Stimulated activated CD8-positive, alpha-beta memory T cell treated with anti-CD3 and anti-CD28 coated beads, Interleukin-2, amount 100 ng/mL, for 48 hours (primary cell): ENCODE results near the gene WDPCP.
"Not testable (repeated sequence)": the region's sequence is repeated elsewhere in the genome, so short reads cannot be mapped to it uniquely, and the experiment has no call there.

Experiments
- DNase-seq, 2 donors: peaks; one replicate each; pipeline ENCODE4 v3.0.0-alpha.2; 2020; ENCODE audit warnings: low read depth in 2 of 2

WDPCP gene

DNA sequence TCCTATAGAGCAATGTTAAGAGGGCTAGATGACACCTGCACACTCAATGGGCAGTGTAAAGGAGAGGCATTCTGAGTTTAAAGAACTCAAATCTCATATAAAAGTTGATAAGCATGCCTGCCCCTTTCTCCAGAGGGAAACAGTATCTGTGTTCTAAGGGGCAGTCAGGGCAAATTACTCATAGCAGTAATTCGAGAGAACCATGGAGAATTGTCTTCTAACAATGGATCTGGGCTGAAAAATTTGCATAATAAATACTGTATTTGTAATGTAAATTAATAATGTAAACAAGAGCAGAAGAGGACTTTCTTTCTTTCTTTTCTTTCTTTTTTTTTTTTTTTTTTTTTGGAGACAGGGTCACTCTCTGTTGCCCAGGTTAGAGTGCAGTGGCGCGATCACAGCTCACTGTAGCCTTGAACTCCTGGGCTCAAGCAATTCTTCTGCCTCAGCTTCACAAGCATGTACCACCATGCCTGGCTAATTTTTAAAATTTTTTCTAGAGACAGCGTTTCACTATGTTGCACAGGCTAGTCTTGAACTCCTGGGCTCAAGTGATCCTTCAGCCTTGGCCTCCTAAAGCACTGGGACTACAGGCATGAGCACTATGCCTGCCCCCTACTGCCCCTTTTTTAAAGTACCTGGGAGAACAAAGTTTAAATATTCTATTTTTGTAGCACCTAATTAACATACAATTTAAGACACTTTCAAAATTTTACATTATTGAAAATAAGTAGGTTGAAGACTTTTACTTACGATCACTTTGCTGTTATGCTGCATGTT lies 467.0 kb downstream of the WDPCP start:
- DNase-seq: no peak

DNA sequence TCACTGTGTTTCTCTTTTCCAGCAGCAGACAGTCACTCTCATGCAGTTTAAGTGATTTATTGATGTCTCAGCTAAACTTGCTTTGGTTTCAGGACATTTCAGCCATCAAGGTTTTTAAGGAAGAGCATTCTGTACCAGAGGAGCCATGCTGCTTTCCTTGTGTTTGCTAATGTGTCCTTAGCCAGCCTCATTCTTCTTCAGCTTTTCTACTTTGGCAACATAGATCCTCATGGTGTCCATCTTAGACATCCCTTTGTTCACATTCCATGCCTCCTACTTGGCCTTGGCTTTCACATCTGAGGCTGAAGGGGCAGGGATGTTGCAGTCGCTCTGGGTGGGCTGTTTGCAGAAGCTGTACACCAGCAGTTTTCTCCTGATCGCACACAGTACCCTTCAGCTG lies 469.5 kb downstream of the WDPCP start:
- no peak for DNase-seq

DNA sequence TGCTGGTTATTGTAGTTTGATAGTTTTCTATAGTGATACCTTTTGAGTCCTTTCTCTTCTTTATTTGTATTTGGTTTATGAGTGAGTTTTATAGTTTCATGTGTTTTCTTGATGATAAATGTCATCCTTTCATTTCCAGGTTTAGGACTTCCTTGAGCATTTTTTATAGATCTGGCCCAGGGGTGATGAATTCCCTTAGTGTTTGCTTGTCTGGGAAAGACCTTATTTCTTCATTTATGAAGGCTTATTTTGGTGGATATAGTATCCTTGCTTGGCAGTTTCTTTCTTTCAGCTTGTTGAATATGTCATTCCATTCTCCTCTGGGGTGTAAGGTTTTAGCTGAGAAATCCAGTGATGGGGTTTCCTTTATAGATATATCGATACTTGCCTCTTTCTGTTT lies 483.8 kb downstream of the WDPCP start:
- no peak for DNase-seq

DNA sequence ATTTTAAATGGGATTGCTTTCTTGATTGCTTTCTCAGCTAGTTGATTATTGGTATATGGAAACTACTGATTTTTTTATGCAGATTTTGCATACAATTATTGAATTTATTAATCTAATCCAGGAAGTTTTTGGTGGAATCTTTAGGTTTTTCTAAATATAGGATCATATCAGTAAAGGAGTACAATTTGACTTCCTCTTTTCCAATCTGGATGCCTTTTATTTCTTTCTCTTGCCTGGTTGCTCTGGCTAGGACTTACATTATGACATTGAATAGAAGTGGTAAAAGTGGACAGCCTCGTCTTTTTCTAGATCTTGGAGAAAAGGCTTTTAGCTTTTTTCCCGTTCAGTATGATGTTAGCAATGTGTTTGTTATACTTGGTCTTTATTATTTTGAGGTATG lies 486.3 kb downstream of the WDPCP start:
- DNase-seq: no peak

DNA sequence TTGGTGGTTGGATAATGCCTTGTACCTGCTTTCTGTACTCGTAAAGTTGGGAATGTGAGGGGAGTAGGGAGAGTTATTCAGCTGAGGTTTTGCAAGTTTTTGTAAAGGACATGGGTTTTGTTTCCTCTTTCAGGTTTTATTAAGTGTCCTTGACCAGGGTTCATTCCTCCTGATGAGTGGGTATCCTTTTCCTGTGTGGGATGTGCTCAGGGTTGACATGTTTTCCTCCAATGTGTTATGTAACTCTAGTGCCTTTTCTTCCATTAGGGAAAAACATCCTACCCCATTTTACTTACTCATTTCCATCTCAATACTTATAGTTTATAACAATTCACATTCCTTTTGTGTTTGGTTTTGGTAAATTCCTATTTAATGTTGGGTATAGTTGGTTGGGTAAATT lies 489.2 kb downstream of the WDPCP start:
- DNase-seq: no peak

DNA sequence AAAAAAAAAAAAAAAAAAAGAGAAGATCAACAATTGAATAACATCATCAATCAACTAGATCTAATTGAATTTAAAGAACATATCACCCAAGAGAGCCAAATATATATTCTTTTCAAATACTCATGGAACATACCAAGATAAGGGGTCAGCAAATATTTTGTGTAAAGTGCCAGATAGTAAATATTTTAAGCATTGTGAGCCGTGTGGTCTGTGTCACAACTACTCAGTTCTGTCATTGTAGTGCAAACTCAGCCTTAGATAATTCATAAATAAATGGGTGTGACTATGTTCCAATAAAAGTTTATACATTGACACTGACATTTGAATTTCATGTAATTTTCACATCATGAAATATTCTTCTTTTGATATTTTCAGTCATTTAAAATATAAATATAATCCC lies 491.8 kb downstream of the WDPCP start:
- no peak for DNase-seq

DNA sequence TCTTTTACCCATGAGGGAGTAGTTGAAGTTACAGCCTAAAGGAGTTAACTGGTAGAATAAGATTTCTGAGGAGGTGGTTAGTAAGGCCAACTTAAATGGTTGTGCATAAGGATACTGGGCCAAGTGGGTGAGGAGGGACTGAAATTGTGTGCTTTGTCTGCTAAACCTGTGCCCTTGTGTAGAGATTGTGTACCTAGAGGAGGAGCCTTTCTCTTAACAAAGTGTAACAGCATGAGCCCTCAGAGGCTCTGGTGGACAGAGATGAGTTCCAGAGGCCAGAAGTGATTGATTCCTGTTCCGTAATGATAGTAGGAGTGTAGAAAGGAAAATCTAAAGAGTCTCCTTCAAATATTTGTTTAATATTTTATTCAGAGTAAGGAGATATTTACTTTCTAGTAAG lies 494.8 kb downstream of the WDPCP start:
- no peak for DNase-seq

DNA sequence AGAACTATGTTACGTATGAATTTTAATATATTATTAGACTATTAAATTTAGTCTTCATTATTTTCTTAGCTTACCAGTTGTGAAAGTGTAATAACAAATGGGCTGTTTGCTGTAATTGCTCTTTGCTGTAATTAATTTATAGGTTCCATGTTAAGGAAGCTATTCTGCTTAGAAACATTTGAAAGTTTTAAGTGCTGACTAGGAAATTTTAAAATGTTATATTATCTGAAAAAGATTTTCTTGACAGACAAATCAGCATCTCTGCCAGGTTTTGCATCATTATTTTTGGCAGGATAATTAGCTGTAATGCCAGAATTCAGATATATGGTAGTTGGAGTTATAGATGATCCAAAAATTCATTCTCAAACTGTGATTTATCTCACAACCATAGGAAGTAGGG lies 495.4 kb downstream of the WDPCP start:
- DNase-seq: no peak

DNA sequence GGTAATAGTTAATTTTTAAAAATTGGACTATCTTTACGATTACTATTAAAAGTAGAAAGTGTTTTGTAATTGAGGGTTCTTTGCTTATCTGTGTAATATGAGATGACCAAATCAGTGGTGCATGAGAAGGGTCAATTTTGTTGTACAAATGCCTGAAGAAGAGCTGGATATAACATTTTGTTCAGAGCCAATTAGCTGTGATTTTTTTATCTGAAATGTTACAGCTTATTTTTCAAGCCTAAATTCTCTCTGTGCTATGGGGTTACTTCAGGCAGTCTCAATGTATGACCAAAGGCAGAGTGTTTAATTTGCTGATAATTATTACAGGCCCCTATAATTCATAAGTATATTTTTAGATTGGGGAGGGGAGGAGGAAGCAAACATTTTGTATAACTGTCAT lies 495.9 kb downstream of the WDPCP start:
- no peak for DNase-seq

DNA sequence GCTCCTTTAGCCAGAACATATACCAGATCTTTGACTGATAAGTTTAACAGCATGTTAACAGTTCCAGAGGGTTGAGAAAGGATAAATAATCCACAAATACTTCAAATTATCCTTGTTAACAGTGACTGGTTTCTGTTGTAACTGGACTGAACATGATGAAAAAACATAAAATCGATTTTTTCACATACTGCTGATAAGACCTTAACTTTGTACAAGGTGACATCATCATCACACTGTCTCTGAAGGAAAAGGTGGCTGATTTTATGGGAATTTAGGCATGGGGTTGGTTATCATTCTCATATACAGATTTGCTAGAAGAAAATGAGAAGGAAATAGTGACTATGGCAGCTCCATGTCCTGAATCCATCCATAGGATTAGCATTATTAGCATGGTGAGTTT lies 501.6 kb downstream of the WDPCP start:
- no peak for DNase-seq

DNA sequence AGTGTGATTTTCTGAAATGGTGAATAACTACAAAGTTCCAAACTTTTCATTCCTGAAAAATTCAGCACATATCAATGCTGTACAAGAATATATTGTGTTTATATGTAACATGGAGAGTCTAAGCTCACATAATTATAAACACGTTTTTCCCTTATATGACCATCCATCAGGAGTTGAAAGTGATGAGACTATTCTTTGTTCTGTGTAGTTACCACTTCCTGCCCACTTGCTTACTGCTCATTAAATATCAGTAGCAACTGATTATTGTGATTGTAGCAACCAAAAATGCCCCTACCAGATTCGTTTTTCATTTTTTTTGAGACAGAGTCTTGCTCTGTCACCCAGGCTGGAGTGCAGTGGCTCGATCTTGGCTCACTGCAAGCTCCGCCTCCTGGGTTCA lies 506.9 kb downstream of the WDPCP start:
- no peak for DNase-seq

DNA sequence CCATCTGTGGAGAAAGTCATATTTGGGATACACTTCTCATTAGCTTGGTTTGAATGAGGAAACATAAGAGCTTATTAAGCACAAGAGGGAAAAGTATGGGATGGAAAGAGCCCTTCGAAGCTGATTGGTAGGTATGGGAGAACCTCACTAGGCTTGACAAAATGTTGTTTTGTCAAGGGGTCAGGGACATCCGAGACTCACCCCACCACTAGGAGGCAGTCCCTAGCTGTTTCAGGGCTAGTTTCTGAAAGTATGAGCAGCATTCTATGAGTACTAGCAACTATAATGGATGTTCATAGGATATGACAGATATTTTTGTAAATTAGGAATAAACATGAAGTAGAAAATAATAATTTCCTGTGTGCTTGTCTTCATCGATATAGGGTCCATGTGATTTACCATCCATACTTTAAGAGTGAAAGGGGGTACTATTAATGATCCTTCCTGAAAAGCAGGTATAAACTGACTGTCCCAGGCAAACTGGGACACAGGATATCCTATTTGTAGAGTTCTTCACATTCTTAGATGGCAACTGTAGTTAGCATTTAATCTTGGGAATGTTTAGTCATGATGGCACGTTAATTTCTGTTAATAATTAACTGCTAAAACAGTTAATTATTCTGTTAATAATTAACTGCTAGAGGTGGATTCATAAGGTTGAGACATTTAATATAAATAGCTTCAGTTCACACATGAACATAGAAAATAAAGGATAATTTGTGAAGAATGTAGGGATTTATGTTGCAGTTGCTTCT lies 509.2 kb downstream of the WDPCP start:
- DNase-seq: no peak

DNA sequence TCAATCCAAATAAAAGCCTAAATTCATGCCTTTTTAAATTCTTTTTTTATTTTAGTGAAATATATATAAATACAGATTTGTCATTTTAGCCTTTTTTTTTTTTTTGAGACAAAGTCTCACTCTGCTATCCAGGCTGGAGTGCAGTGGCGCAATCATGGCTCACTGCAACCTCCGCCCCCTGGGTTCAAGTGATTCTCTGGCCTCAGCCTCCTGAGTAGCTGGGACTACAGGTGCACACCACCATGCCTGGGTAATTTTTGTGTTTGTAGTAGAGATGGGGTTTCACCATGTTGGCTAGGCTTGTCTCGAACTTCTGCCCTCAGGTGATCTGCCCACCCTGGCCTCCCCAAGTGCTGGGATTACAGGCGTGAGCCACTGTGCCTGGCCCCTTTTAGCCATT lies 513.9 kb downstream of the WDPCP start:
- not testable (repeated sequence) for DNase-seq

DNA sequence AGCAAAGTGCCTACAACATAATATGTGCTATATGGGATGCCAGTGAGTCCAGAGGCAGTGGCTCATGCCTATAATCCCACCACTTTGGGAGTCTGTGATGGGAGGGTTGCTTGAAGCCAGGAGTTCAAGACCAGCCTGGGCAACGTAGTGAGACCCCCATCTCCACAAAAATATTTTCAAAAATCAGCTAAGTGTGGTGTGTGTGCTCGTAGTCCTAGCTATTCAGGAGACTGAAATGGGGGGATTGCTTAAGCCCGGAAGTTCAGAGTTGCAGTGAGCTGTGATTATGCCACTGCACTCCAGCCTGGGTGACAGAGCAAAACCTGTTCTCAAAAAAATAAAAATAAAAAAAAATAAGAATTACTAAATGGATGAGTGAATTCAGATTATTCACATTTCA lies 514.3 kb downstream of the WDPCP start:
- no peak for DNase-seq

DNA sequence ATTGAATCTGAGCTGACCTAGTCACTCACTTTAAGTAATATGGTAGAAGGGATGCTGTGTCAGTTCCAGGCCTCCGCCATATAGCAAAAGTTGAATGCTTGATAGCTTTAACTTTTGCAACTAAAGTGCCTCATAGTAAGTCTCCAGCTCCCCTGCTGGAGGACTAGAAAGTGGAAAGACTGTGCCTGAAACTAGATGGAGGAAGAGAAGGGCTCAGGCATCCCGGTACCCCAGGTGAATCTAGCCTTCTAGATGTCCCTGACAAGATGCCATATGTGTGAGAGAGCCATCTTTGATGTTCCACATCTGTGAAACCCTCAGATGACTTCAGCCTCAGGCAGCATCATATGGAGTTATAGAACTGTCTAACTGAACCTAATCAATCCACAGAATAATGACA lies 516.6 kb downstream of the WDPCP start:
- no peak for DNase-seq
